Stimulated activated CD4-positive, alpha-beta T cell treated with anti-CD3 and anti-CD28 coated beads, Interleukin-15, amount 100 ng/mL, for 24 hours (primary cell): ENCODE measurements around the gene IGSF9.
"Not testable (repeated sequence)": the region's sequence is repeated elsewhere in the genome, so short reads cannot be mapped to it uniquely, and the experiment has no call there.

Source experiments
- DNase-seq: peaks from one replicate; pipeline ENCODE4 v3.0.0-alpha.2; 2020

Gene IGSF9

DNA sequence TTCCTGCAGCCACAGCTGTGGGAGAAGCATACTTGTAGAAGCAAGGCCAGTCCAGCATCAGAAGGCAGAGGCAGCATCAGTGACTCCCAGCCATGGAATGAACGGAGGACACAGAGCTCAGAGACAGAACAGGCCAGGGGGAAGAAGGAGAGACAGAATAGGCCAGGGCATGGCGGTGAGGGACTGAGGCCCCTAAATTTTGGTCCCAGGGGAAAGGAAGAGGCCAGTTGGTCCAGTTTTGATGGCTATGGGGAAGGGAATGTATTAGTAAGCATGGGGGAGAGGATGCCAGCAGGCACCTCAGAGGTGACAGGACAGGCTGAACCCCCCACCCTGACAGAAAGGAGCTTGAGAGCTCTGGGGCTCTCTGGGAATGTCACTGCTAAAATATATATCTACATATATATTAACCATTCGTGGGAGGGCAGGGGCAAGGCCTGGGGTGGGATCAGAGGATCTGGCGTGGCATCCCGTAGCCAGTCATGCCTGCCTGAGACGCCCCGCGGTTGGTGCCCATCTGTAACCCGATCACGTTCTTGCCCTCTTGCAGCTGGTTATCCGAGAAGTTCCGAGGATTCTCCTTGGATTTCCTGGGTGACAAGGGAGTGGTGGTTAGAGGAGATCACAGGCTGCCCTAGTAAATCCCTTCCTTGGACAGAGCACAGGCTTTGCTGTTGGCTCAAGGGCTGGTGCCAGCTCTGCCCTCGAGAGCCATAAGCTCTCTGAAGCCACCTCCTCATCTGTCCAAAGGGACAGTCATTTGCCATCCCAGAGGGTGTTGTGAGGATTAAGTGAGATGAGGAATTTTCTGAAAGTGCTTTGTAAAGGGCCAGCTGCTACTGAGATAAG, 26.8 kb downstream of the IGSF9 start:
- no peak for DNase-seq

DNA sequence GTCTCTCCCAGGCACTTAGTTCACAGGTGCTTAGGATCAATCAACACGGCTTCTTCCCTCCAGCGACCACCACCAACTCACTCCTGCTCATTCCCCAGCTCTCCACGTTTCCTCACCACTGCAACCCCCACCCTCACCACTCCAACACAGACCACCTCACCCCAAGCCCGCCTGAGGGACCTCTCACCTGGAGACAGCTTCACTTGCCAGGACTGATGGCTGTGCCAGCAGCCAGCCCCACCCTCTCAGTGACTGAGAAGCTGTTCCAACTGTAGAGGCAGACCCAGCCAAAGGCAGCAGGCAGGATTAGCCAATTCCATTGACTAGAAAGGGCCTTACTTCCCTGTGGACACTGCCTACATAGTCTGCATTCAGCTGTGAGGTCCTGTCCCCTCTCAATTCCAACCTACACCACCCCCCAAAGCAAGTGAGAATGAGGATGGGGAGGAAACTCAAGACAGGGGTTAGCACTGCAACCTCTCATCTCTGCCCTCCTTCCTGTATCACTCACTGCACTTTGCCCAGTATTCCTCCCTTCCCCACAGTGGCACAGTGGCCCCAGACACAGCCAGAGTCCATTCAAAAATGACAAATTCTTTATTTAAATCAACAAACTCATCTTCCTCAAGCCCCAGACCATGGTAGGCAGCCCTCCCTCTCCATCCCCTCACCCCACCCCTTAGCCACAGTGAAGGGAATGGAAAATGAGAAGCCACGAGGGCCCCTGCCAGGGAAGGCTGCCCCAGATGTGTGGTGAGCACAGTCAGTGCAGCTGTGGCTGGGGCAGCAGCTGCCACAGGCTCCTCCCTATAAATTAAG, 27.7 kb downstream of the IGSF9 start:
- no peak for DNase-seq

- no peak for DNase-seq
Measured at GRCh38 chr1:159916242-159917051, 29.0 kb downstream of the IGSF9 start.

DNA sequence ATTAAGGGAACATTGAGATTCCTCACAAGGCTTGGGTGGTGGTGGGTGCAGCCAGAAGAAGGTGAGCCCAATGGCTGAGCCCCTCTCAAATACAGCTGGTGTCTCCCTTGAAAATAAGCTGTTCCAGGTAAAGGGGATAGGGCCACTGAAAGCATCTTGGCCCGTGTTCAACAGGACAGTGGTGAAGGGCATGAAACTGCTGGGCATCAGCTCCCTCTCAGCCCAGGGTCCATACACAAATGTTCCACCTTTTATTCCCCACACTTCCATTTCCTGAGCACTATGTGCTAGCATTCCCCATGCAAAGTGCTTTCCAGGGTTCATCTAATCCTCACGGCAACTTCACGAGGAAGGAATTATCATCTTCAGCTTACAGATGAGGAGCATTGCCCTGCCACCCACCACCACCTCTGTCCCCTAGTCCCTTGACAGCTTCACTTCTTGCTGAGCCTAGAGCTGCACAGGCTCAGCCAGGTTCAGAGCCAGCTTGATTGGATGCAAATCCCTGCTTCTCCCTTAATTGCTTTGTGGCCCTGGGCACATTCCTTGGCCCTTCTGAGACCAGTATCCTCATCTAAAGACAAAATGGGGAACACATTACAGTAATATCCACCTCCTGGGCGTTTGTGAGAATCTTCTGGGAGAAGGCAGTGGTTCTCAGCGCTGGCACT, 29.7 kb downstream of the IGSF9 start:
- DNase-seq, result no peak

DNA sequence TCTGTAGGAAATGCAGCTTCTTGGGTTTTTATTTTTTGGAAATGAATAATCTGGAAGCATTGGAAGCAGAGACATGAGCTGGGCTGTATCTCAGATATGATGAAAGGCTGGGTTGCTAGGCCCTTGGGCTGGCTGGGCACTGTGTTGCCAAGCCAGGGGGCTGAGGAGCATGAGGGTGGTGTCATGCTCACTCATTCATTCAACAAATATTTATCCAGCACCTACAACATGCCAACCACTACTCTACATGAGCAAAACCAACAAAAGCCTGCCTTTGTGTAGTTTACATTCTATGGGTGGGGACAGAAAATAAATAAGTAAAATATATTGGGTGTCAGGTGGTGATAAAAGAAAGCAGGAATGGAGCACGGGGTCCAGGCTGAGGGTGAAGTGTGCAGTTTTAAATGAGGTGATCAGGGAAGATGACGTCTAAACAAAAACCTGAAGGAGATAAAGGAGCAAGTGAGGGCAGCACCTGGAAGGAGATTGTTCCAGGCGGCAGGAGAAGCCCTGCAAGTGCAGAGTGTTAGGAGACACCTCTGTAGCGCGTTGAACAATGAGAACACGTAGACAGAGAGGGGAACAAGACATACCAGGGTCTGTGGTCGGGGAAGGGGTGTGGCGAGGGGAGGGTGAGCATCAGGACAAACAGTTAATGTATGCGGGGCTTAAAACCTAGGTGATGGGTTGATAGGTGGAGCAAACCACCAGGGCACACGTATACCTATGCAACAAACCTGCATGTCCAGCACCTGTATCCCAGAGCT, 31.0 kb downstream of the IGSF9 start:
- no peak for DNase-seq

DNA sequence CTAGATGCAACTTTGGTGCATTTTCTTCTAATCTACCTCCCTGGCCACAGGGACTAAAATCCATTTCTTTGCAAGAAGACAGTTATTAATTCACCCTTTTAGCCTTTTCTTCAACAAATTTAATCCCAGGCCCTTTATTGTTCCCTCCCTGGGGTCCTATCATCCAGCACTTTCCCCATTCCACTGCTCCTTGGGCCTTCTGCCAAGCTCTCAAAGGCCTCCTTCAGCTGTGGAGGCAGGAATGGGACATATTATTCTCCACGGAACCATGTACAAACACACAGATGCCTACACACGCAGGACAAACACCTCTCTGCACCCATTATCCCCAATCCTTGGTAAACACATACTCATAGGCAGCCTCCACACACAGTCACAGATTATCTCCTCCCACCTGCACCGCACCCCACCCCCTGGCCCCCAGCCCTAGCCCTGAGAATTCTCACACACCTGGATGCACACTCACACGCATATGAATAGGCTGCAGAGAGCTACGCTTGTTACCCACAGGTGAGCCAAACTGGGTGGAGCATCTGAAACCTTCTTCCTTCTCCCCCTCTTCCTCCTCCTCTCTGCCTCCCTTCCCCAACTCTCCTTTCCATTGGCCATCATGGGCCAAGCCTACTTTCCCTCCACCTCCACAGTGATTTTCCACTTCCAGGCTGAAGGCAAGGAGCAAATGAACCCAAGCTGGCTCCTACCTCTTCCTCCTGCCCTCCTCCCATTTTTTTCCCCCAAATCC, 31.8 kb downstream of the IGSF9 start:
- no peak for DNase-seq

DNA sequence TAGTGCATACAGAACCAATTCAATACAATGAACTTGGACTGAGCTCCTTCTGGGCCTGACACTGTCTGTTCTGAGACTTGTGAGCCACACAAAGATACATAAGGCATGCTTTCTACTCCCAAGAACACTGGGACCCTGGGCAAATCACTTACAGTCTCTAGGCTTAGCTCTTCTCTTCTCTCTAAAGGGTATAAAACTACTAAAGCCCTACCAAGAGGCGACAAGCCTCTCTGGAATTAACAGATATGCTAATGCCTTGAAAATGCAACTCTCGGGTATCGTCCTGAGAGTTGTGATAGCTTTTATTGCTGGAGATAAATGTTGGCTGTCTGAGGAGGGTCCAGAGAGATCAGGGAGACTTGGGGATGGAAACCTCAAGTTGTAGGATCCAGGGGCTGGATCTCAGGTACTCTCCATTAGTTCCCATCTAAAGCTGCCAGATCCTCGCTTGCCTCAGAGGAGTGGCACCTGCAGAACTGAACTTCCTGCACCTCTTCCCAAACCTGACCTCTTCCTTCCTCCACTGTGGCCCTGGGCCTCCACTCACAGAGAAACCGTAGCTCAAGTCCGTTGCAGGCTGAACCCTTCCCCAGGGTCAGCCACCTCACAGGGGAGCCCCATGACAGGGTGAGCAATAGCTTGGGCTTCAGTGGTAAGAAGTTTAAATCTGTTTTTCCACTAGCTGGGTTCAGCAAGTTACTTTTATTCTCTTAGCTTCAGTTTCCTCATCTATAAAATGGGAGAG, 33.9 kb downstream of the IGSF9 start:
- no peak for DNase-seq

DNA sequence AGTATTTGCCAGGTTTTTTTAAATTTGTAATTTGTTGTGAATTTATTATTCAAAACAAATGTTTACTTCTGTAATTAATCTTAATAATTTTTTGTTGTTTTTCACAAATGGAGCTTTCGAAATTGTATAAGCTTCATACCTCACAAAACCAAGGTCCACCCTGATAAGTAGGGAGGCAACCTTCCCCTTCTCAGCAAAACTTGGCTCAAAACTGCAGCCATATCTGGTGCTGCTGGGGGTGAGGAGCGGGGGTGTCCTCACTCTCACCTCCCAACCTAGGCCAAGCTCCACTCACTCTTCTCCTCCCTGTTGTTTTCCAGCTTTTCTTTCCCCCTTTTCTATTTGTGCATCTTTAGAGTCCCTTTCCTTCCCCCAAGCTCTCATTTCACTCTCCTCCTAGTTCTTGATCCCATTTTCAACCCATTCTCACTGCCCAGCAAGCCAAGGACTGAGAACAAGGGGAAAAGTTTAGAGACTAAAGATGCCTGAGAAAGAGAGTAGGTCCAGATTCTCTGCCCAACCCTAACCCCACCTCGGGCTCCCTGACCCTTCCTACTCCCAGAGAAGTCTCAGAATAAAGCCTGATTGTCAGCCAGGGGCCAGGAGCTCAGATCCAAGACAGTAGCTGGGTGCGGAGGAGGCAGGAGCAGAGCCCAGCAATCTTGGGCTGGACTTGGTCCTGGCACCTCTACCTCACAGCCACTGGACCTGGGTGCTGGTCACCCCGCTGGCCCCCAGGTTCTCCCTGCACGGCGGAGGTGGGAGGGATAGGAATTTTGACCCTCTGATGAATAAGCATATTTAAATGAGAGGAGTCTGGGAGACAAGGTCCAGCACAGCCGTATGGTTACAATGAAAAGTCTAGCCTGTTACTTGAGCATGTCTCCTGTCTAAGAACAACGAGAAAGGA, 37.1 kb downstream of the IGSF9 start:
- DNase-seq, result no peak

DNA sequence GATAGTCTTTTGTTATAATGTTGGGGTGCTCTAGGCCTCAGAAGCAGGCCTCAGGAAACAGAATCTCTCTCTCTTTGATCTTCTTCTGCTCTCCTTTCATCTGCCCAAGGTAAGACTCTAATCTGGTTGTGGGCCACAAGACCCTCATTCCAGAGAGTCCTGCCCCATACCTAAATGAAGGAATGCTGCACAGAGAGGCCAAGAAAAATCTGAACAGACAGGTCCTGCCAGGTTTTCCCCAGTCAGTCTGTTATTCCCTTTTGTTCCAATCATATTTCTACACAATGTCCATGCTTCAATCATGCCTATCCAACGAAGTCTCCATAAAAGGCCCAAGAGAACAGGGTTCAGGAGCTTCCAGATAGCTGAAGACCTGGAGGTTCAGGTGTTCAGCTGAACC, 38.5 kb downstream of the IGSF9 start:
- no peak for DNase-seq

- not testable (repeated sequence) for DNase-seq
Measured at GRCh38 chr1:159904036-159904435, 41.4 kb downstream of the IGSF9 start.

DNA sequence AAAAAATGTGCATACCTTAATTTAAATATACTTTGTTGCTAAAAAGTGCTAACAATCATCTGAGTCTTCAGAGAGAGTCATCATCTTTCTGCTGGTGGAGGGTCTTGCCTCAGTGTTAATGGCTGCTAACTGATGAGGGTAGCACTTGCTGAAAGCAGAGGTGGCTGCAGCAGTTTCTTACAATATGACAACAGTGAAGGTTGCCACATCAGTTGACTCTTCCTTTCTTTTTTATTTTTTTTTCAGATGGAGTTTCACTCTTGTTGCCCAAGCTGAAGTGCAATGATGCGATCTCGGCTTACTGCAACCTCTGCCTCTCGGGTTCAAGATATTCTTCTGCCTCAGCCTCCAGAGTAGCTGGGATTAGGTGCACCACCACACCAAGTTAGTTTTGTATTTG, 42.9 kb downstream of the IGSF9 start:
- DNase-seq, result no peak

- DNase-seq, result no peak
Measured at GRCh38 chr1:159900755-159901360, 44.6 kb downstream of the IGSF9 start.

DNA sequence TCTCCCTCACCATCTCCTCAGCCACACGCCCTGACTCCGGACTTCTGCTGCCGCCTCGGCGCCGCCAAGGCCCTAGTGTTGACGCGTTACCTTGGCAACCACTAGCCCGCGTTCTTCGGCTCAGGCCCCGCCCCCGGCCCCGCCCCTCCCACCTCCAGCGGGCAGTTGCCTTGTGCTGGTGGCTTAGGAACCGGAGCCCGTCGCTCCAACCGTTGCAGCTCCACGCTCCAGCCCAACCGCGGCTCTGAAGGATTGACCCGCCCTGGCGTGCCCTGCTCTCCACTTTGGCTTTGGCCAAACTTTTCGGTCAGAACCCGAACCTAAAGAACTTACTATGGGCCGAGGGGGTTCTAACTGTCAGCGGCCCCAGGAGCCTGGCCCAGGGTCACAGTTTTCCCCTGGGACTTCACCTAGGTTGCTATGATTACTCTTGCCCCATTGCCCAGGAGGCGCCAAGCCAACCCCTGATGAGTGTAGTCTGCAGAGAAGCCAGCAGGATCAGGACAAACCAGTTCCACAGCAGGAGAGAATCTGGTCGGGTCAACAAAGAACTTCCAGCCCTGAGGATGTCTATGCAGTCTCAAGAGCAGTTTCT, 45.2 kb downstream of the IGSF9 start, which contains the start of gene CFAP45:
TSS of gene CFAP45 (minus strand) at position 80 of the 595 bp plus-strand sequence. CDS start at position 13, 67 bp downstream.
- peak; percentile 27 for DNase-seq

- DNase-seq, result not testable (repeated sequence)
Measured at GRCh38 chr1:159899634-159900033, 45.8 kb downstream of the IGSF9 start.

DNA sequence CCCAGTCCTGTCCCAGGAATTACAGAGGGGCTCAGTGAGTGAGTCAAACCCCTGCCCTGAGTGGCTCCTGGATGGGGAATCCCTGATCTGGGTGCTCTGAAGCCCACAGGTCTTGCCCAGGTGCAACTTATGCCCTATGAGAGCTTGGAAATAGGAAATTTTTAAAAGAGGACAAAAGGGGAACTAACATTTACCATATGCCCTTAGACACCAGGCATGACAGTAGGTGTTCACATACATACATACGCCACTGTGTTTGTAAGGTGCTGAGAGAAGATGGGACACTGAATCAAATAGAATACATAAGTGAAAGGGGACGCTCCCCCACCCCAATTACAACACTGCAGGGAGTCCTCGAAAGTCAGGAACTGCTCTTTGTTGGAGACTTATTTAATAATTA, 46.9 kb downstream of the IGSF9 start:
- no peak for DNase-seq

GRCh38 chr1:159897962-159898361, 47.5 kb downstream of the IGSF9 start:
- DNase-seq, result no peak

- DNase-seq, result no peak
Measured at GRCh38 chr1:159896546-159896930, 48.9 kb downstream of the IGSF9 start.

- DNase-seq, result no peak
Measured at GRCh38 chr1:159895836-159896545, 49.4 kb downstream of the IGSF9 start.
